ENCODE results near the gene DGKQ. TPM values are rescaled to one million over a fixed set of nuclear protein-coding genes. Genes with fewer than 3 reads are reported as not detected.

The DGKQ gene
- total RNA-seq, 1 donor from 2014 or later = 15.4 TPM

DNA sequence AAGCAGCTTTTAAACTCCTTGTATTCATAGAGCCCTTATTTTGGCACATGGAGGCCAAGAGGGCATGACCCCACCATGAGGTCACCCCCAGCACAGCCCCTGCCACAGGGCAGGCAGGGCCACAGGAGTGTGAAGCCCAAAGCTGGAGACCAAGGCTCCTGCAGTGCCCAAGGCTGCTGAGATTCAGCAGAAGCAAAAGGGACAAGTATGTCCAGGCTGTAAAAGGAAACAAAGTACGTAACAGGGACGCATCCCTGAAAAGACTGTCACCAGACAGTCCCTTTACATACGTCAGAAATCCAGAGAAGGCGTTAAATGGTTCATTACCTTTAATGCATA is 60.1 kb downstream of the DGKQ start:
- H3K27me3 Mint-ChIP-seq (ENCODE audit: low read depth) = no peaks in the 10 kb centered on the region
- TF ChIP-seq, protein P1, sequence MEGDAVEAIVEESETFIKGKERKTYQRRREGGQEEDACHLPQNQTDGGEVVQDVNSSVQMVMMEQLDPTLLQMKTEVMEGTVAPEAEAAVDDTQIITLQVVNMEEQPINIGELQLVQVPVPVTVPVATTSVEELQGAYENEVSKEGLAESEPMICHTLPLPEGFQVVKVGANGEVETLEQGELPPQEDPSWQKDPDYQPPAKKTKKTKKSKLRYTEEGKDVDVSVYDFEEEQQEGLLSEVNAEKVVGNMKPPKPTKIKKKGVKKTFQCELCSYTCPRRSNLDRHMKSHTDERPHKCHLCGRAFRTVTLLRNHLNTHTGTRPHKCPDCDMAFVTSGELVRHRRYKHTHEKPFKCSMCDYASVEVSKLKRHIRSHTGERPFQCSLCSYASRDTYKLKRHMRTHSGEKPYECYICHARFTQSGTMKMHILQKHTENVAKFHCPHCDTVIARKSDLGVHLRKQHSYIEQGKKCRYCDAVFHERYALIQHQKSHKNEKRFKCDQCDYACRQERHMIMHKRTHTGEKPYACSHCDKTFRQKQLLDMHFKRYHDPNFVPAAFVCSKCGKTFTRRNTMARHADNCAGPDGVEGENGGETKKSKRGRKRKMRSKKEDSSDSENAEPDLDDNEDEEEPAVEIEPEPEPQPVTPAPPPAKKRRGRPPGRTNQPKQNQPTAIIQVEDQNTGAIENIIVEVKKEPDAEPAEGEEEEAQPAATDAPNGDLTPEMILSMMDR (IDR thresholded peaks at IDR 0.05) = no peak
- peaks cover 2% of the 10 kb centered on the region for H3K36me3 Mint-ChIP-seq (ENCODE audit: low read depth)
- peaks cover 10% of the 10 kb centered on the region for H3K4me1 Mint-ChIP-seq (ENCODE audit: low read depth)
- peaks cover 5% of the 10 kb centered on the region for H3K9me3 Mint-ChIP-seq (ENCODE audit: low read depth)
- peak; percentile 40 for DNase-seq (ENCODE audit: low spot score)
- no peak overlapping the region for H3K4me3 Mint-ChIP-seq (ENCODE audit: unreplicated experiment)
- no peak overlapping the region for H3K27ac Mint-ChIP-seq (ENCODE audit: unreplicated experiment)

DNA sequence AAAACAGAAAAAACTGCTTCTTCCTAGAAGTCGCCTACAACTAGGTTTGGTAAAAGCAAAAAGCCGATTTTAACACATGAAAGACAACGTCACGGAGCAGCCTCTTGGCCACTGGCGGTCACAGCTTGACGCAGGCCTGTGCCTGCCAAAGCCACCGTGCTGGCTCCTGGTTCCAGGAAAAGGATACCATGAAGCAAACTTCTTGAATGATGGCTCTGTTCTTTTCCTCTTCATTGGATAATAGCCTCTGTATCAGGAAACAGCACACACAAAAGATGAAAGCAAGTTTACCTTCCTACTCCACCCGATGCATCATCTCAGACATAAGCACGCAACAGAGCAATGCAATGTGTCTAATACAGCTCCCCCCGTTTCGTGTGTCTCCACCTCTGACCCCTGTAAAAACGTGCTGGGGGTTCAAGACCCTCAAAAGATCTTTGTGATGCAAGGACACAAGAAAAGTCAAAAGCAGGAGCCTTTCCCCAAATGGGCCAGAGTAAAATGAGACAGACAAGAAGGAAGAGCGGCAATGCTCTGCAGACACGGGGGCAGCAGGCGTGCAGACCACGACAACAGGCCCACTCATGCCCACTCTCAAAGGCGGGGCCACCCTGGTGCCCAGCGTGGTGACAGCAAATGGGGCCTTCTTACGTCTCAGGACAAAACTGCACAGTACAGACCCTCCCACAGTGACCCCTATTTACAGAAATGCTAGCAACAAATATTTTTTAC is 60.7 kb downstream of the DGKQ start:
- peak; percentile 52 for DNase-seq (ENCODE audit: low spot score)
- H3K9me3 Mint-ChIP-seq (ENCODE audit: low read depth) = peaks cover 2% of the 10 kb centered on the region
- no peak overlapping the region for H3K4me3 Mint-ChIP-seq (ENCODE audit: unreplicated experiment)
- TF ChIP-seq, protein P1 (IDR thresholded peaks at IDR 0.05) = no peak
- H3K27me3 Mint-ChIP-seq (ENCODE audit: low read depth) = no peaks in the 10 kb centered on the region
- no peaks in the 10 kb centered on the region for H3K36me3 Mint-ChIP-seq (ENCODE audit: low read depth)
- H3K4me1 Mint-ChIP-seq (ENCODE audit: low read depth) = peaks cover 10% of the 10 kb centered on the region
- no peak overlapping the region for H3K27ac Mint-ChIP-seq (ENCODE audit: unreplicated experiment)

DNA sequence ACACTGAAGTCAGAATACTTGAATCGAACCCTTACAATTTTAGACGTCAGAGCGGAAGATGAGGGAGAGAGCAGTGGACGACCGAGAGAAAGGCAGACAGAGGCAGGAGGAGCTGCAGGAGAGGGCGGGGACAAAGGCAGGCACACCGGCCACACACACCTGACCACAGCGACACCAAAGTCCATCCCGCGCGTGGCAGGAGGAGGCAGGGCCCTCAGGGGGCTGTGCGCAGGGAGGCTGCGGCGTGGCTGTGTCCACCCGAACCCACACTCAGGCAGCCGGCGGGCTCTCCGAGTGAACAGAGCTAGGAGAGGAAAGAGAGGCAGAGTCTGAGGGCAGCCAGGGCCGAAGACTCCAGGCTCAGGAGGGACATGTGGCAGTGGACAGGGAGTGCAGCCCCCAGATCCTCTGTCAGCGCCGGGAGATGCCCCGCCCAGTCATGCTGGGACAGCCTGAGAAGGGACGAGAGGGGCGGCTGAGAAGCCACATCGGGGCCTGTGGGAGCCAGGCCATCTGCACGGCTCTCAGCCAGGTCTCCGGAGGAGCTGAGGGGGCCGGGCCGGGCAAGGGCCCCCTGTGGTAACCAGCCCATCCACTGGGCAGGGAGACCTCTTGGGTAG is 61.4 kb downstream of the DGKQ start:
- Mint-ChIP-seq H3K27me3 (ENCODE audit: low read depth) (no peaks in the 10 kb centered on the region), H3K4me3 (ENCODE audit: unreplicated experiment) (no peak overlapping the region), H3K27ac (ENCODE audit: unreplicated experiment) (no peak overlapping the region), H3K36me3 (ENCODE audit: low read depth) (no peaks in the 10 kb centered on the region), H3K9me3 (ENCODE audit: low read depth) (no peaks in the 10 kb centered on the region), H3K4me1 (ENCODE audit: low read depth) (peaks cover 10% of the 10 kb centered on the region)
- DNase-seq (ENCODE audit: low spot score) = peak; percentile 68
- TF ChIP-seq, protein P1 (IDR thresholded peaks at IDR 0.05) = no peak

DNA sequence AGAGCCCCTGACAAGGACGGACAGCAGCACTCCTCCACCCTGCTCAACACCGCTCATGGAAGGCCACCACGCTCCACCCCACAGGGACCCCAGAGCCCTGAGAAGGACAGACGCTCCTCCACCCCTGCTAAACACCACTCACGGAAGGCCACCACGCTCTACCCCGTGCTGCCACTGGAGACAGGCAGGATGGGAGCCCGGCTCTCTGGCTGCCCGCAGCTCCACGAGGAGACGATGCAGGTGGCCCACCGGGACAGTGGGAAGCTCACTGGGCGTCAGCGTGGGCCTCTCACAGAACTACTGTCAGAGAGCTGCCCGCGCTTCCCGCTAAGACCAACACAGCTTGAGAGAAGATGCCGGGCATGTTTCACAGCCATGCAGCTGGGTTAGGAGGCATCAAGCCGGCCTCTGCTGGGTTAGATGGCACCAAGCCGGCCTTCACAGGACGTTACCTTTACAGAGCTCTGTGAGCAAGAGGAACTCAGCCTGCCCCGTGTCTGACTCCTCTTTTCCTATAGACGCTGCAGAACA is 62.1 kb downstream of the DGKQ start:
- TF ChIP-seq, protein P1 (IDR thresholded peaks at IDR 0.05) = no peak
- H3K9me3 Mint-ChIP-seq (ENCODE audit: low read depth) = no peaks in the 10 kb centered on the region
- H3K4me1 Mint-ChIP-seq (ENCODE audit: low read depth) = peaks cover 10% of the 10 kb centered on the region
- H3K27me3 Mint-ChIP-seq (ENCODE audit: low read depth) = no peaks in the 10 kb centered on the region
- H3K36me3 Mint-ChIP-seq (ENCODE audit: low read depth) = no peaks in the 10 kb centered on the region
- peak; percentile 93 for DNase-seq (ENCODE audit: low spot score)
- H3K4me3 Mint-ChIP-seq (ENCODE audit: unreplicated experiment) = no peak overlapping the region
- H3K27ac Mint-ChIP-seq (ENCODE audit: unreplicated experiment) = no peak overlapping the region

DNA sequence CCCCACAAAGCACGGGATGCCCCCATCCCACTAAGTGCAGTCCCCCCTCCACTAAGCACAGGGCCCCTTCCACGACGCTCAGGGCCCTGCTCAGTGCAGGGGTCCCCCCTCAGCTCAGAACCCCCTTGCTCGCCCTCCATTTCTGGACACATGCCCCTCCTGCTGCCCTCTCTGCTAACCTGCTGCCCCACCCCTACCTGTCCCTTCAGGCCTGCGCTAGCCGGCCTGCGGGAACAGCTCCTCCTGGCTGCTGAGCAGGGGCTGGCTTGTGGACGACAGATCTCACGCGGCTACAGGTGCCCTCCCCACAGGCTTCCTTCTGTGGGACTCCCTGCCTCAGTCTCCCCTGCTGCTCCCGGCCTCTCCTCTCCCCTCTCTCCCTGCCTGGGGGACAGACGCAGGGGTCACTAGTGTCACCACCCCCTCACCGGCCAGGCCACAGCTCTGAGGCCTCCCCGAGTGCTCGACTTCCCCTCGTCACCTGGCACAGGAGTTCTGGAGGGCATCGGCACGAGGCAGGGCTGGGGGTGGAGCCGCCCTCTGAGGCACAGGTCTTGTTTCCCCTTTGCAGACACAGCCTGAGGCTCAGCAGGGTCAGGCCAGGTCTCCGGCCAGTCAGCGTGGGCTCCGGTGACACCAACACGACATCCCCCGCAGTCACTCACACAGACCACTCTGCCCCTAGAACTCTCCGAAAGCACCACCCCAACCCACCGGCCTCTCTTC is 62.8 kb downstream of the DGKQ start:
- H3K27me3 Mint-ChIP-seq (ENCODE audit: low read depth) = no peaks in the 10 kb centered on the region
- peak; percentile 76 for DNase-seq (ENCODE audit: low spot score)
- H3K4me3 Mint-ChIP-seq (ENCODE audit: unreplicated experiment) = no peak overlapping the region
- H3K36me3 Mint-ChIP-seq (ENCODE audit: low read depth) = no peaks in the 10 kb centered on the region
- TF ChIP-seq, protein P1 (IDR thresholded peaks at IDR 0.05) = no peak
- H3K4me1 Mint-ChIP-seq (ENCODE audit: low read depth) = peaks cover 5% of the 10 kb centered on the region
- H3K9me3 Mint-ChIP-seq (ENCODE audit: low read depth) = no peaks in the 10 kb centered on the region
- no peak overlapping the region for H3K27ac Mint-ChIP-seq (ENCODE audit: unreplicated experiment)

Measured in chondrocyte (in vitro differentiated cells).